HG03175 (cell line): Measurements from ENCODE around the gene NT5M.

Experiments used
- ATAC-seq: cut with Tn5 transposase; IDR thresholded peaks from one replicate; pipeline ENCODE4 v1.9.1; 2021; ENCODE audit warnings: mild to moderate bottlenecking, moderate library complexity; ENCODE audit not compliant: unreplicated experiment

Gene NT5M

GRCh38 chr17:17353625-17354484 lies 50.7 kb downstream of the NT5M start:
- no peak for ATAC-seq

DNA sequence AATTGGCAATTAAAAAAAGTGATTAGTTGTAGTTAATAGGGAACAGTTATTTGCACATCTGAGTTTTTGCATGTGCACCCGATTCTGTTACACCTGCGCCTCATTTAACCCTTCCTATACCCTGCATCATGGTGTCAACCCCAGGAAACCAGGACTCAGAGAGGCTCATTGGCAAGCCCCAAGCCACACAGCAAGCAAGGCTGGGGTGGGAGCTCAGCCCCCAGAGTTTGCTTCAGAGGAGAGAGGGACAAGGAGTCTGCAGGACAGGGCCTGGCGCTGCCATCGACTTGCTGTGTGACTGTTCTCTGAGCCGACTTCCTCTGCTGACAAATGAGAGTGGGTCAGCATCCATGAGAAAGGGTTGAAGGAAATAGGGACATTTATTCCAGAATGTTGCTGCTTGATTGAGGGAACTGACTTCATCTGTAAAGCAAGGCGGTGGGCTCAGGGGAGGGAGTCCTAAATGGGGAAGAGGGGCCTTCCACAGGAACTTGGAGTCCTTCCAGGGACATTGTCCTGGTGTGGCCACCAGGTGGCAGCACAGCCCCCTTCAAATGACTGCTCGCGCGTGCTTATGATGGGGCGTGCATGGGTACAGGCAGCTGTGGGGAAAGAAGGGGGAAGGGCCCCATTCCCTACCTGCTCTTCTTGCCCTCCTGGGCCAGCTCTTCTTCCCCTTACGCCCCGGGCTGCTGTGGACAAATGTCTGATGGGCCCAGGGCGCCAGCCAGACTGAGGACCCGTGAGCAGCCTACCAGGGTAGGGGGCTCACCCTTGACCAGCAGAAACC lies 51.6 kb downstream of the NT5M start:
- ATAC-seq = no peak

- ATAC-seq = no peak
Measured at GRCh38 chr17:17355426-17355825, 52.3 kb downstream of the NT5M start.

DNA sequence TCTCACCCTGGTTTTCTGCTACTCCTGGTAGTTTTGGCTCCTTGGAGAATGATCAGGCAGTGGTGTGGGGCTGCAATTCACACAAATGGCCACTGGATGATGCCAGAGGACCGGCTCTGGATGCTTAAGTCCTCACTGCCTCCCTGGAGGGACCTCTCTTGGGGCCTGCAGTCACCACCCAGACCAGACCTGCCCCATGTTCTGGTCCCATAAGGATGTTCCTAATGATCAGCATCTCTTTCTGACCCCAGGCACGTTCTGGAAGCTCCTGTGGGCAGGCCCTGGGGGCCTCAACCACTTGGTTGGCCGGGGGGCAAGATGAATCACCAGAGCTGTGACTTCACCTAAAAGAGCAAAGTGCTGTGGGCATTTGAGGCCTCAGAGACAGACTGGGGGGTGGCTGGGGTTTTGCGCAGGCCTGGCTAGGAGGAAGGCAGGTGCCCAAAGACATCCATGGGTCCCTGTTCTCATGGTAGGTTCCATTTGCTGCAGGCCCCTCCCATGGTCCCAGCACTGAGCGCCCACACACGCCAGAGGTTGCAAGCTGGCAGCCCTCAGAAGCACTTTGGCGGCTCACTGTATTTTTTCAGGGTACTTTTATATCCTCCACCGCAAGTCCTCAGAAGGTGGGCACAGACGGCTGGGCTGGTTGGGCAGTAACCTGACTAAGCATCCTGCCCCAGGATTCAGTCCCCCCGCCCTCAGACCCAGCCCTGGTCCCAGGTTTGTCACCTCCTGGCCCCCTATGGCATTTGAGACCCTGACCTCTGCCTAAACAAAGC lies 53.2 kb downstream of the NT5M start:
- ATAC-seq = no peak

- no peak for ATAC-seq
Measured at GRCh38 chr17:17356931-17357270, 53.7 kb downstream of the NT5M start.

DNA sequence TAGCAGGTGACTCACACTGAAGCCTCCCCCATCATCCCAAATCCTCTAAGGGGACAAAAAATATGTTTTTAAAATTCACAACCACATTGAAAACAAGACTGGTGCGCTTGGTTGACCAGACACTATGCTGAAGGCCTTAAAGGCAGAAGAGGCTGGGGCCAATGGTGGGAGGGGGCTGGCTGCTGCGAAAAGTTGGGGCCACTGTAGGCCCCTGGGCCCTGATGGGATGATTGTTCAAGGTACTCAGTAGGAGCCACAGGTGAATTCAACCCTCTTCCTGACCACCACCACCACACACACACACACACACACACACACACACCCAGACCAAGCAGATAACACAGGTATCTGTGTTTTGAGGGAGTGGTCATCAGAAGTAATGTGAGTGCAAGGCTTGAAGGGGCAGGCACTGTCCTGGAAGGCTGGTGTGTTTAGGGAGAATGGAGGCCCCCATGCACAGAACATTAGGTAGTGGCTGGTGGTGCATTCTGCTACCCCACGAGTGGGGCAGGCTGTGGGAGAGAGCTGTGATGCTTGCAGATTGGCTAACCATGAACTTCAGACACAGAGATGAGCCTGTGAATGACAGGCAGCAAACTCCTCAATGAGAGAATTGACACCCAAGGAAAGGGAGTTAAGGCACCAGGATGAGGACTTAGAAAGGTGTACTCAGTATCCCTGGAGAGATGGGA lies 55.0 kb downstream of the NT5M start:
- no peak for ATAC-seq

GRCh38 chr17:17358866-17359265 lies 55.7 kb downstream of the NT5M start:
- no peak for ATAC-seq

DNA sequence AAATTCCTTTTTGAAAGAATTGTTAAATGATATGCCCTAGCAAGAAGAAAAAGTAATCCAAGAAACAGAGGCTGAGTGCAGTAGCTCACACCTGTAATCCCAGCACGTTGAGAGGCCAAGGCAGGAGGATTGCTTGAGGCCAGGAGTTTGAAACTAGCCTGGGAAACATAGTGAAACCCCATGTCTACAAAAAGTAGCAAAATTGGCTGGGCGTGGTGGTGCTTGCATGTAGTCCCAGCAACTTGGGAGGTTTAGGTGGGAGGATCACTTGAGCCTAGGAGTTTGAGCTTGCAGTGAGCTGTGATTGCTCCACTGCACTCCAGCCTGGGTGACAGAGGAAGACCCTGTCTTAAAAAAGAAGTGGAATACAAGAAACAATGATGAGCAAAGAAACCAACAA lies 56.1 kb downstream of the NT5M start:
- ATAC-seq = no peak

GRCh38 chr17:17360087-17360730 lies 57.0 kb downstream of the NT5M start:
- ATAC-seq = no peak

DNA sequence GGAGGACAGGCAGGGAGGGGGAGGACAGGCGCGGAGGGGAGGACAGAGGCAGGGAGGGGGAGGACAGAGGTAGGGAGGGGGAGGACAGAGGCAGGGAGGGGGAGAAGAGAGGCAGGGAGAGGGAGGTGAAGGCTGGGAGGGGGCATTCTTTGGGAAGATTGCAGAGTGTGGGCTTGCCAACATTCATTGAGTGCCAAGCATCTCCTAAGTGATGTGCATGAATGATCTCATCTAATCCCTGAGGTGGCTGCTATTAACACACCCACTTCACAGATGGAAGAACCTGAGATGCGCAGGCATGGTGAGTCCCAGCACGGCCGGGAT lies 58.3 kb downstream of the NT5M start:
- no peak for ATAC-seq

DNA sequence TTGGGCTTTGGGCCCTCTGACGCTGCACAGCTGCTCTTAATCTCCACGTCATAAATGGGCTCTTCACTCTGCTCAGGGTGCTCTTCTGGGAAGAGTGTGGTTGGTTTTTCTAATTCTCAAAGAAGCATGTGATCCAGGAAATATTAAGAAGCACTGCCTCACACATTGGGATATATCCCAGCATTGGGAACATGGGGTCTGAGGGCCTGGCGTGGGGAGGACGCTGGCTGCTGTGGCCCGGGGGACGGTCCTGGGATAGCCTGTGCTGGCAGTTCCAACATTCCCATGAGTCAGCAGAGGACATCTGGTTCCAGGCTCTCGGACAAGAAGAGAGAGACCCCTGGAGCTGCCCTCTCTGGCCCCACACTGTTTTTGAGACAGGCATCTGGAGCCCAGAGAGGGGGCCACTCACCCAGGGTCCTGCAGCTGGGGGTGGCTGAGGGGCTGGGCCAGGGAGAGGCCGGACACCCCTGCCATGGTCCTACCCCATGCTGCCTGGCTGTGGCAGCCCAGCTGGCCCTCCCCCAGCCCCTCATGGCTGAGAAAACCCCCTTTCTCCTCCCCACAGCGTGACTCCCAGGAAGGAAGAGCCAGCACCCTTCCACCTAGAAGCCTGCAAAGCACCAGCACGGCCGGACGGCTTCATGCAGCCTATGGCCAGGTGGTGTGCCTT lies 58.8 kb downstream of the NT5M start:
- no peak for ATAC-seq

- no peak for ATAC-seq
Measured at GRCh38 chr17:17362540-17362930, 59.4 kb downstream of the NT5M start.

DNA sequence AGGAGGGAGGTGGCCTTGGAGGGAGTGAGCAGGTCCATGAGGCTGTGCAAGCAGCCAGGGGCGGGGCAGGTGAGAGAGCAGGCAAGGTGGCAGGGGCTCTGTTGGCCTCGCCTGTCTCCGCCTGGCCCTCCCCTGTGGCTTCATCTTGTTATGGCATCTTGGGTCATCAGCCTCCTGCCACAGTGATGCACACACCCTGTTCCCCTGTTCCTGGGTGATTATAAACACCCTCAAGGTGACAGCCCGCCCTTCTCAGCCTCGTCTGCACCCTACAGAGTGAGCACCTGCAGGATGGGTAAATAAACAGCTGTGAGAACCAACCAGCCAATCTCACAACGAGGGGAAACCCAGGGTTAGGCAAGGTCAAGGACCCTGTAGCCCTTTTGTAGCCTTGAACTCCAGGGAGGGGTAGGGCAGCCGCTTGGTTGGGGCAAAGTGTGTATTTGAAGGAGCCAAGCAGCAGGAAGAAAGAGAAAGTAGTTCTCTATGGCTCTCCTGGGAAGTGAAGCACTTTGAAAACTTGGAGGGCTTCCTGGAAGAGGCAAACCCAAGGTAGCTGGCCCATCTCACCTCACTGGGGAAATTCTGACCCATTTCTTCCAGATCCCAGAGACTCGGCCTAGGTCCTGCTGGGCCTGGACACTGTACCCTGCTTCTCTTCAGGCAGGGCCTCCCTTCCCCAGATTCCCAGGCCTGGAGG lies 60.6 kb downstream of the NT5M start:
- no peak for ATAC-seq

DNA sequence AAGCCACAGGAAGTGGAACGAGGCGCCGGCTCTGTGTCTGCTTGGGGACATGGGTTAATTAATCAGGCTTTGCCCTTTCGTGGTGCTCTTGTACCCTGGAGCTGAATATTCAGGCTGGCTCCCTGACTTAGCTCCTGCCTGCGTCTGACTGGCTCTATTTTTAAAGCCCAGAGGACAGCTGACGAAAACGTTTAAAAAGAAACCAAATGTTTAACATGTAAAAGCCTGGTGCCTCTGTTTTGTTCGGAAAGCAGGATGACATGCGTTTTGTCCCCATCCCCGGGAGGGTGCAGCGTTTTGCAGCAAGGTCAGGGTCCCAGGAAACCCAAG lies 61.1 kb downstream of the NT5M start:
- ATAC-seq = no peak

- no peak for ATAC-seq
Measured at GRCh38 chr17:17365476-17366110, 62.4 kb downstream of the NT5M start.

DNA sequence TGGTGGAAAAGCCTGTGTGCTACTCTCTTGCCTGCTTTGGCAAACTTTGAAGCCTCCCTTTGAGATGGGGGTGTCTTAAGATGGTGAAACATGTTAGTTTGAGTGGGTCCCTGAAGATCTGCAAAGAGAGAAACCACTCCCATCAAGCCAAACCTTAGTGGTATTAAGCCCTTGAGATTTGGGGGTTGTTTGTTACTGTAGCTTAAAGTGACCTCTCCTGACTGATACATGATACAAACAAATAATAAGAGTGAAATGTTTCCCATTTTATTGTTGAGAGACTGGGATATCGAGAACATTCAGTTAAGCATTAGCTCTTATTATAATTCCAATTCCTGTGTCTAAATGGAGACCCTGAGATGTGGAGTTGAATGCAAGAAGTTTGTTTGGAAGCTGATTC lies 63.1 kb downstream of the NT5M start:
- ATAC-seq = no peak

DNA sequence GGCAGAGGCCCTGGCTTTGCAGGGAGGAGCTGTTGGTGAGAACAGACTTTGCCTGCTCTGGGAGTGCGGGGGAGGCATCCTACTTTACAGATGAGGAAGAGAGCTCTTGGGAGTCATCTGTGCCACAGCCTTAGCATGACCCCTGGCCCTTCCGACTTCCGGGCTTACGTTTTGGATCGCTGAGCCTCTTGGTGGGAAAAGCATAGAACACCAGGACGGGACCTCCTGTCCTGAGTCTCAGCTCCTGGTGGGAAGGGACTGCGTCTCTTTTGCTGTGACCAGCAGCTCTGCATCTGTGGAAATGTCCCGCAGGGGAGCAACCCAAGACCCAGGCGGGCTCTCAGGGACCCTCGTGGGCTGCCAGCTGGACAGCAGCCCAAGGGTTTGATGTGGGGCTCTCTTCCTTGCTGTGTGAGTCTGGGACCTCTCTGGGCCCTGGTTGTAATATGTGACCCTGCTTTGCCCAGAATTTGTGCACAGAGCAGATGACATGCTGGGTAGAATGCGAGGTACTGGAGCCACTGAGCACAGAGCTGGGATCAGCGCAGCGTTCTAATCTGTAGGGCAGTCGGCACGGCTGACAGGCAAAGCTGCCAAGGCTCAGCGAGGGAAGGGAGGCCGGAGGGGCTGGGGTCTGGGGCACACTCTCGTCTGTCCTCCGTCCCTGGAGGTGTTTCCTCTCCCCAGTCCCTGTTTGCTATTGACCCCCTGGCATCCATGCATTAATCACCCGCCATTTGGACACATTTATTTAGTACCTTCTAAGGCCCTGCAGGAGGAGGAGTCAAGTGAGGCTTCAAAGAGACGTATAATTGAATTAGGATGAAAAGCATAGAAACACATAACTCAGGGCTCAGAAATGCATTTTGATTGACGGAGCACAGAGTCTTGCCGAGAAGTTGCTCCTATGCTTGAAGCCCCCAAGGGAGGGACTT lies 64.0 kb downstream of the NT5M start:
- ATAC-seq = no peak

DNA sequence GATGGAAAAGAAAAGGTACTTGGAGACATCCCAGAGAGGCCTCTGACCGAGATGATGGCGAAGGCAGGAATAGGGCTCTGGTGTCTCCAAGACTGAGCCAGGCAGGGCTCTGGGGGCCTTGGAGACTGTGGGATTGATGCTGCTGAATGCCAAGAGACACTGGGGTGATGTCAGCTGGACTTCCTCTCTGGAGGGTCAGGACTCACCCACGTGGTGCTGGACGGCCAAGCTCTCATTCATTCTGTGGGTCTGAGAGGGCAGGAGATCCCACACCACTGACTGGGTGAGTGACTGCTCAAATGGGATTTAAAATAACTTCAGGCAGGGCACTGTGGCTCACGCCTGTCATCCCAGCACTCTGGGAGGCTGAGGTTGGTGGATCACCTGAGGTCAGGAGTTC lies 64.8 kb downstream of the NT5M start:
- no peak for ATAC-seq
